Gastrocnemius medialis (tissue), 4 donors: ENCODE measurements around the gene CLSTN2.

Experiments
- CTCF ChIP-seq, 5 experiments: fragments of 450-650 bp in 3 of 5; fragments of 200-600 bp in 2 of 5; sonication (generic) in 2 of 5; IDR thresholded peaks in 4 of 5; conservative IDR thresholded peaks in 1 of 5; 1 replicate in 4 of 5; 2 replicates in 1 of 5; pipeline ENCODE4 v1.5.1; 2016 to 2019; ENCODE audit warnings: antibody characterized with exemption in 5 of 5, mild to moderate bottlenecking in 3 of 5, moderate library complexity in 3 of 5
- POLR2A ChIP-seq, 2 donors: fragments of 450-650 bp; IDR thresholded peaks; one replicate each; pipeline ENCODE4 v1.6.1; 2017; ENCODE audit warnings: antibody characterized with exemption in 2 of 2, mild to moderate bottlenecking in 2 of 2, moderate library complexity in 2 of 2

GRCh38 chr3:140545197-140545596 lies 610.2 kb downstream of the CLSTN2 start:
- TF ChIP-seq CTCF (IDR thresholded peaks at IDR 0.05 in 4 of 5, conservative IDR thresholded peaks at IDR 0.05 in 1 of 5) (no peak), POLR2A (IDR thresholded peaks at IDR 0.05) (no peak)
